Right lobe of liver (tissue), 4 donors: ENCODE measurements around the gene GPX8.

ENCODE experiments used
- POLR2A ChIP-seq: fragments of 450-650 bp; IDR thresholded peaks from one replicate; pipeline ENCODE4 v1.6.1; 2017; ENCODE audit warnings: antibody characterized with exemption, mild to moderate bottlenecking
- TF ChIP-seq, protein P1 (sequence below), 4 donors: fragments of 200-600 bp in 3 of 4; fragments of 450-650 bp in 1 of 4; IDR thresholded peaks; one replicate each; pipeline versions ENCODE4 v1.5.1 to v1.8.0; 2016 to 2022; ENCODE audit warnings: antibody characterized with exemption in 4 of 4, mild to moderate bottlenecking in 2 of 4
- donor health status: DM: no; HTN: no; CAD: no.
- donor health status: DM: no; HTN: no; CAD: no.
- donor health status: DM: no; HTN: yes; CAD: no.

DNA sequence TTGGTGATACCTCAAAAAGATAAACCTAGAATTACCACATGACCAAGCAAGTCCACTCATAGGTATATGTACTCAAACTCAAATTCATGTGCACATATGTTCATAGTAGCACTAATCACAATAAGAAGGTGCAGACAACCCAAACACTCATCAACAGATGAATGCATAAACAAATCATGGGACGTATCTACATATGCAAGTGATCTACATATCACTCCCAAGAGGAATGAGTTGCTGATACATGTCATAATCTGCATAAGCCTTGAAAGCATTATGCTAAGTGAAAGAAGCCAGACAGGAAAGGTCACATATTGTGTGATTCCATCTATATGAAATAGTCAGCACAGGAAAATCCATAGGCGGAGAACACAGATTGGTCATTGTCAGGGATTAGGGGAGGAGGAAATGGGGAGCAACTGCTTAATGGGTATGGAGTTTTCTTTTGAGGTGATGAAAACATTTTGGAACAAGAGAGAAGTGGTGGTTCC, 10.6 kb upstream of the GPX8 start:
- TF ChIP-seq POLR2A, result no peak
- TF ChIP-seq, protein P1, sequence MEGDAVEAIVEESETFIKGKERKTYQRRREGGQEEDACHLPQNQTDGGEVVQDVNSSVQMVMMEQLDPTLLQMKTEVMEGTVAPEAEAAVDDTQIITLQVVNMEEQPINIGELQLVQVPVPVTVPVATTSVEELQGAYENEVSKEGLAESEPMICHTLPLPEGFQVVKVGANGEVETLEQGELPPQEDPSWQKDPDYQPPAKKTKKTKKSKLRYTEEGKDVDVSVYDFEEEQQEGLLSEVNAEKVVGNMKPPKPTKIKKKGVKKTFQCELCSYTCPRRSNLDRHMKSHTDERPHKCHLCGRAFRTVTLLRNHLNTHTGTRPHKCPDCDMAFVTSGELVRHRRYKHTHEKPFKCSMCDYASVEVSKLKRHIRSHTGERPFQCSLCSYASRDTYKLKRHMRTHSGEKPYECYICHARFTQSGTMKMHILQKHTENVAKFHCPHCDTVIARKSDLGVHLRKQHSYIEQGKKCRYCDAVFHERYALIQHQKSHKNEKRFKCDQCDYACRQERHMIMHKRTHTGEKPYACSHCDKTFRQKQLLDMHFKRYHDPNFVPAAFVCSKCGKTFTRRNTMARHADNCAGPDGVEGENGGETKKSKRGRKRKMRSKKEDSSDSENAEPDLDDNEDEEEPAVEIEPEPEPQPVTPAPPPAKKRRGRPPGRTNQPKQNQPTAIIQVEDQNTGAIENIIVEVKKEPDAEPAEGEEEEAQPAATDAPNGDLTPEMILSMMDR (IDR thresholded peaks at IDR 0.05), result no peak
